ENCODE measurements around the gene BBOX1. TPM values are rescaled to one million over a fixed set of nuclear protein-coding genes. Genes with fewer than 3 reads are reported as not detected.

The BBOX1 gene
- total RNA-seq, 1 donor from 2014 or later: not detected

DNA sequence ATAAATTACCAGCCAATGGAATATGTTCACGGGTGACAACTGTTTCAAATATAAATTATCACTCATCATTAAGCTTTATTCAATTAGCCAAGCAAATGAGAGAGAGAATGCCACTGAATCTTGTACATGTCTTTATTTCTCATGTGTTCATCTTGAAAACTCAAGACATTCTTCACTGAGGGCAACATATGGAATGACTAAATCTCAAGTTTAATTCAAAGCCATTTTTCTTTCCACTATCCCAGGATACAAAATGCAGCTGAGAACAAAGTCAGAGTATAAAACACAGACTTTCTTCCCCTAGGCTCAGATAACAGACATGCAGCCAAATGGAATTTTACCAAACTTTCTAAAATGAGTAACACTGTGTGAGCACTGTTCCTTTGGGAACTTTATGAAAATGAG lies 12.1 kb upstream of the BBOX1 start:
- no peaks in the 10 kb centered on the region for H3F3A ChIP-seq (ENCODE audit: low read depth)
- no peaks in the 10 kb centered on the region for H4K20me1 ChIP-seq (ENCODE audit: low read depth)
- H3K27me3 Mint-ChIP-seq (ENCODE audit: insufficient read depth, low read depth): no peaks in the 10 kb centered on the region
- no peaks in the 10 kb centered on the region for H3K9me3 ChIP-seq (ENCODE audit: low read depth)
- H3K4me3 Mint-ChIP-seq: no peak overlapping the region
- H3K27me3 ChIP-seq: no peaks in the 10 kb centered on the region
- H3K36me3 Mint-ChIP-seq: no peaks in the 10 kb centered on the region
- H3K4me3 ChIP-seq: no peak overlapping the region
- DNase-seq (ENCODE audit: low spot score): no peak
- H2AFZ ChIP-seq (replicated peaks): no peak overlapping the region
- no peak overlapping the region for H3K27ac Mint-ChIP-seq
- no peak for TF ChIP-seq EZH2phosphoT487 (IDR thresholded peaks at IDR 0.05)
- TF ChIP-seq, protein P1, sequence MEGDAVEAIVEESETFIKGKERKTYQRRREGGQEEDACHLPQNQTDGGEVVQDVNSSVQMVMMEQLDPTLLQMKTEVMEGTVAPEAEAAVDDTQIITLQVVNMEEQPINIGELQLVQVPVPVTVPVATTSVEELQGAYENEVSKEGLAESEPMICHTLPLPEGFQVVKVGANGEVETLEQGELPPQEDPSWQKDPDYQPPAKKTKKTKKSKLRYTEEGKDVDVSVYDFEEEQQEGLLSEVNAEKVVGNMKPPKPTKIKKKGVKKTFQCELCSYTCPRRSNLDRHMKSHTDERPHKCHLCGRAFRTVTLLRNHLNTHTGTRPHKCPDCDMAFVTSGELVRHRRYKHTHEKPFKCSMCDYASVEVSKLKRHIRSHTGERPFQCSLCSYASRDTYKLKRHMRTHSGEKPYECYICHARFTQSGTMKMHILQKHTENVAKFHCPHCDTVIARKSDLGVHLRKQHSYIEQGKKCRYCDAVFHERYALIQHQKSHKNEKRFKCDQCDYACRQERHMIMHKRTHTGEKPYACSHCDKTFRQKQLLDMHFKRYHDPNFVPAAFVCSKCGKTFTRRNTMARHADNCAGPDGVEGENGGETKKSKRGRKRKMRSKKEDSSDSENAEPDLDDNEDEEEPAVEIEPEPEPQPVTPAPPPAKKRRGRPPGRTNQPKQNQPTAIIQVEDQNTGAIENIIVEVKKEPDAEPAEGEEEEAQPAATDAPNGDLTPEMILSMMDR (IDR thresholded peaks at IDR 0.05): no peak
- TF ChIP-seq EZH2 (IDR thresholded peaks at IDR 0.05): no peak
- H3K79me2 ChIP-seq (ENCODE audit: low read depth): no peaks in the 10 kb centered on the region
- H3K4me1 ChIP-seq: no peaks in the 10 kb centered on the region
- no peak overlapping the region for H3K27ac ChIP-seq
- H3K36me3 ChIP-seq: no peaks in the 10 kb centered on the region
- no peaks in the 10 kb centered on the region for H3K4me1 Mint-ChIP-seq
- H3K9me3 Mint-ChIP-seq: no peaks in the 10 kb centered on the region
- no peak overlapping the region for H3K9ac ChIP-seq
- H3K4me2 ChIP-seq: no peak overlapping the region

DNA sequence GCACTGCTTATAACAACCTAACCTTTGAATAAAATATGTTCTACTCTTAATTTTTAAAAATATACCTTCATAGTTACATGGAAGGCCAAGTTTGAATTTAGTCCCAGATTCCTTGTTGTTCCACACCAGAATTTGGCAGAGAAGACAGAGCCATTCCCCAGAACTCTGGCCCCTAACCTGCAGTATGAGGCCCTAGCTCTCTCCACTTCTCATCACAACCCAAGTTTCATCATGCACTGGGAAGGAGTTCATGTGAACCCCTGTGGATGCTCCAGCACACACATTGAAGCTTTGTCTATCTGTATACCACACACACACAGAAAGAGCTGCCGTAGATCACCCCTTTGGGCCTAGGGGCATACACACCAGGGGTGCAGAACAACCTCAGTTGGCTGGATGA lies 10.6 kb upstream of the BBOX1 start:
- H3K4me1 Mint-ChIP-seq: no peaks in the 10 kb centered on the region
- H3K36me3 Mint-ChIP-seq: no peaks in the 10 kb centered on the region
- Histone ChIP-seq H4K20me1 (ENCODE audit: low read depth) (no peaks in the 10 kb centered on the region), H3K27me3 (no peaks in the 10 kb centered on the region), H3K27ac (no peak overlapping the region), H3K79me2 (ENCODE audit: low read depth) (no peaks in the 10 kb centered on the region), H3K9ac (no peak overlapping the region), H3K4me3 (no peak overlapping the region), H3F3A (ENCODE audit: low read depth) (no peaks in the 10 kb centered on the region), H3K9me3 (ENCODE audit: low read depth) (no peaks in the 10 kb centered on the region), H3K4me1 (no peaks in the 10 kb centered on the region), H3K4me2 (no peak overlapping the region), H3K36me3 (no peaks in the 10 kb centered on the region), H2AFZ (replicated peaks) (no peak overlapping the region)
- no peak for DNase-seq (ENCODE audit: low spot score)
- no peak overlapping the region for H3K27ac Mint-ChIP-seq
- TF ChIP-seq, protein P1 (IDR thresholded peaks at IDR 0.05): no peak
- no peak for TF ChIP-seq EZH2 (IDR thresholded peaks at IDR 0.05)
- no peak for TF ChIP-seq EZH2phosphoT487 (IDR thresholded peaks at IDR 0.05)
- peaks cover 4% of the 10 kb centered on the region for H3K9me3 Mint-ChIP-seq
- no peaks in the 10 kb centered on the region for H3K27me3 Mint-ChIP-seq (ENCODE audit: insufficient read depth, low read depth)
- no peak overlapping the region for H3K4me3 Mint-ChIP-seq

DNA sequence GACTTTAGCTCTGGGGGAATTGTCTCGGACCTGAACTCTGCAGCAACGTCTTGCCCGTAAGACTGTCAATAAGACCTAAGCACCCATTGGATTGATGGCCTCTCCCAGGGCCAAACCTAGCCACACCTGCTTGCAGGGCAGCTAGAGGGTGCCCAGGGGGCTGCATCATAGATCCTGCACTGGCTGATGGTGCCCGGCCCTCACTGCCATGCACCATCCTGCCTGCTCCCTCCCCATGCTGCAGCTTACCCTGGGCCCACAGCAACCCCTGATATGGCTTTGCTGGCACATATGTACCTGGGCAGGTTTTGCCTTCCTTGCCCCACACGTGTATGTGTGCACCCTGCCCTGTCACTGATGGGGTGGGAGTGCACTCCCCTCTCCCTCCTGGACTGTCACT lies 8.9 kb upstream of the BBOX1 start:
- no peak overlapping the region for H3K4me3 Mint-ChIP-seq
- Histone ChIP-seq H2AFZ (replicated peaks) (no peak overlapping the region), H3K27me3 (no peaks in the 10 kb centered on the region), H3F3A (ENCODE audit: low read depth) (no peaks in the 10 kb centered on the region), H4K20me1 (ENCODE audit: low read depth) (no peaks in the 10 kb centered on the region), H3K36me3 (no peaks in the 10 kb centered on the region), H3K4me3 (no peak overlapping the region), H3K4me1 (no peaks in the 10 kb centered on the region), H3K9me3 (ENCODE audit: low read depth) (no peaks in the 10 kb centered on the region), H3K79me2 (ENCODE audit: low read depth) (no peaks in the 10 kb centered on the region), H3K9ac (no peak overlapping the region), H3K27ac (no peak overlapping the region), H3K4me2 (no peak overlapping the region)
- no peaks in the 10 kb centered on the region for H3K27me3 Mint-ChIP-seq (ENCODE audit: insufficient read depth, low read depth)
- TF ChIP-seq EZH2 (IDR thresholded peaks at IDR 0.05): no peak
- TF ChIP-seq, protein P1 (IDR thresholded peaks at IDR 0.05): no peak
- no peak for TF ChIP-seq EZH2phosphoT487 (IDR thresholded peaks at IDR 0.05)
- DNase-seq (ENCODE audit: low spot score): no peak
- no peaks in the 10 kb centered on the region for H3K4me1 Mint-ChIP-seq
- no peak overlapping the region for H3K27ac Mint-ChIP-seq
- no peaks in the 10 kb centered on the region for H3K36me3 Mint-ChIP-seq
- peaks cover 9% of the 10 kb centered on the region for H3K9me3 Mint-ChIP-seq

Measured in neural progenitor cell (in vitro differentiated cells).